A204.1 (cell line): Measurements from ENCODE around the gene RXFP1.

Source experiments
- FAIRE-seq: peaks from 2 replicates; lab custom pipeline; 2012; peaks lifted over from hg19 to GRCh38; lab: Jason Lieb, UNC

The RXFP1 gene

DNA sequence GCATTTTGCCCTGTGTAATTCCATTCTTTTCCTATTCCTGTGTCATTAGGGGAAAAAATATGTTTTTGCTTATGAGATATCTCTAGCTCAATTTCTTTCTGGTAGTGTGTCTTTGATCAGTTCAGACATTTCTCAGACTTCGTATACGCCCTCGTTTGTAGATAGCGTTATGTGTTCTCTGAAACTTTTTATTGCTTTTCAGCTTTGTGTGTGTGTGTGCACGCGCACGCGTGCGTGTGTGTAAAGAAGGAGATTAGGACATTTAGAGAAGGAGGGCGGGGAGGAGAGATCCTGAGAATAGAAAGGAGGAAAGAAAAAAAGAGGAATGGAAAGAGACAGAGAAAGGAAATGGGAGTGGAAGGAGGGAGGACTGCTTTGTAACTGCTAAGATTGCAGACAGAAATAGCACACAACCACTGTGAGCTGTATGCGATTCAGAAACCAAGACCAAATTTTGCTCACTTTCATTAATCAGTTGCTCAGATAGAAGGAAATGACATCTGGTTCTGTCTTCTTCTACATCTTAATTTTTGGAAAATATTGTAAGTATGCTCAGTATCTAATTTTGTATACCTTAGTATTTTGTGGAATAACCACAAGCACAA, at the start of gene RXFP1:
TSS of gene RXFP1 (plus strand) at position 399 of the 605 bp plus-strand sequence. CDS start at position 494, 95 bp downstream.
- FAIRE-seq = no peak

DNA sequence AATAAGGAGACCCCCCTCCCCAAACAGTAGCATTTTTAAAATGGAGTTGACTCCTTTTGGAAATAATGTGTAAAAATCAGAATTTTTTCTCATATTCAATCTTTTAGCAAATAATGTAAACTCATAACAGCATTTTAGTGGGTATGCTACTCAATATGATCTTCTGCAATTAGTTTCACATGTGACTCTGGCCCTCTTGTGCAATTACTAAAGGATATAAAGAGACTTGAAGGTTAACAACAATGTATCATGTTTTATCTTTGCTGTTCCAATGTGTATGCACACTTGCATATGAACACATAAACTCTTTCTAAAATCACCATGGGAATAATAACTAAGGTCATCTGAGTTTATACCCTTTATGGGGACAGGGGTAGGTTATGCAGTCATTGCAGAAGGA, 39.9 kb upstream of the RXFP1 start:
- FAIRE-seq = no peak

DNA sequence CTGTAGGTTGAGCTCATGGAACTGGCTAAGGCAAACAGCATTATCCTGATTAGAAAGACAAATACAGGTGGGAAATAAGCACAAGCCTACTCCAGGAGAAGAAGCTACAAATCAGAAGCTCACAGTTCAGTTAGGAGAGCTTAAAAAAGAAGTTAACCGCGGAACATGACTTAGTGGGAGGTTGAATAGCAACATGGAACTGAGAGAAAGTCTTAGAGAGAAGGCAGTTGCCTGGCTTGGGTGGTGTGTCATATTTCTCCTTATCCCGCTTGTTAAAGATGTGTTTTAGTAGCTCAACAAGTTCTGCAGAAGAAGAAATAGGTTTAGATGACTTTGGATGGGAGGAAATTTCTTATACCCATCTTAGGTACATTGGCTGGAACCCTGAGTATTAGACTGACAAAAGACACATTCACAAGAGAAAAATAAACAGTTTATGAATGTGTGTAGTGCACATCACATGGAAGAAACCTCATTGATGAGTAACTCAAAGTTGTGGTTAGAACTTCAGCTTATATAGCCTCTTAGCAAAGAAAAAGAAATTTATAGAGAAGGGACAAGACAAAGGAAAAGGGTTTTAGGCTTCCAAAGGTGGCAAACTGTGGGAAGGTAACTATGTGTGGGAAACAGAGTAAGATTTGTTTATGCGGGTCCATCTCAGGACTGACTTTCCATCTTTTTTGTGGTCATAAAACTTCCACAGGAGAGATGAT, 37.4 kb upstream of the RXFP1 start:
- FAIRE-seq = no peak

DNA sequence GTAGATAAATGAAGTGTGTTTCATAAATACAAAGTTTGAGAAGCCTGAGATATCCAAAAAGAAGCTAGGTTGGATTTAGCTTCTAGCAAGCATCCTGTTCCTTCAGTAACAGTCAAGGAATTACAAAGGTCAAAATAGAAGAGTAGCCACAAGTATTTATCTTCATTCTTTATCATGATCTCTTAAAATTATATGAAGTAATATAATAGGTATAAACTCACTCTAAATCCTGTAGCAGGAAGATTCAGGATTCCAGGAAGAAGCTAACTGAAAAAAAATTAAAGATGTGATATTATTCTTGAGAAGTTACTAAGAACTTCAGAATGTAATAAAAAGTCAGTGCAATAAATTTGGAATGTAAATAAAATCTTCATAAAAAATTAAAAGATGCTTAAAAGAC, 31.1 kb upstream of the RXFP1 start:
- FAIRE-seq = no peak

DNA sequence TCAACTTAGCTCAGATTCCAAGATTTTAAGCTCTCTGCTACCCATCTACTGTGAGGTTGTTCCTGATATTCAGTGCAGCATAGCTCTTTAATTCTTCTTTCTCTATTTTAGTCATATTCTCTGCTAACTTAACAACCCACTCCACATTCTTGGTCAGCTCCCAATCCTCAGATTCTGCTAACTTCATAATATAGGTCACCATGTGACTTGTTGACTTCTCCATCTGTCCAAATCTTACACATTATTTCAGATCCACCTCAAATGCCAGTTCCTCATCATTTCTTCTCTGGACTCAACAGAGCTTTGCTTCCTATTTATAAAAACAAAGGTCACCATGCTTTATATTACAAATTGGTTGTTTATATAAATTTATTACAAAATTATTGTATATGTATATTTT, 29.3 kb upstream of the RXFP1 start:
- FAIRE-seq = no peak

DNA sequence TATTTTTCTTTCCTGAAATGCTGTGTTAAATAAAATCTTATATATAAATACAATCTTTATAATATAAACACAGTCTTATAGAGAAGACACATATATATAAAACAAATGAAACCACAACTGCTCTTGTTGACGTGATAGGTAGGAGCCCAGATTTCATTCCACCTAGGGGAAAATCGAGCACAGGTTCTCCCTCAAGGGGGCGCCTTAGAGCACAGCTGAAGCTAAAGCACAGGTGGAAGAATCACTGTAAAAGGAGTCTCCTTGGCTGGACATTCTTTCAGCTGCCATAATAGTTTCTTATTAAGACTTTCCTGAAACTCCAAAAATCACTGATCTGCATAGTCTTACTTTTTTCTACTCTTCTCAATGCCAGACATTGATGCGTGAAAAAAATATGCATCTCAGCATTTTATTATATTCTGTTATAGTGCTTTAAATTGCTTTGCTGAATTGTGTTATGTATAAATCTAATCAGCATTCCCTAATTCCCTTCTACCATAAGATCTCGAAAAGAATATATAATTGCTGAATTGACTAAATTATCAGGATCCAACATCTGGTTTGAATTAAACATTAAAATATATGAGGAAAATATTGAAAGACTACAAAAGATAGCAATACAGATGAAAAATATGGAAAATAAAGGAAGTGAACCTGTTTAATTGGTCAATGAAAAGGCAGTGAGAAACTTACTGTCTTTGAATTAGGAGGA, 25.5 kb upstream of the RXFP1 start:
- no peak for FAIRE-seq

DNA sequence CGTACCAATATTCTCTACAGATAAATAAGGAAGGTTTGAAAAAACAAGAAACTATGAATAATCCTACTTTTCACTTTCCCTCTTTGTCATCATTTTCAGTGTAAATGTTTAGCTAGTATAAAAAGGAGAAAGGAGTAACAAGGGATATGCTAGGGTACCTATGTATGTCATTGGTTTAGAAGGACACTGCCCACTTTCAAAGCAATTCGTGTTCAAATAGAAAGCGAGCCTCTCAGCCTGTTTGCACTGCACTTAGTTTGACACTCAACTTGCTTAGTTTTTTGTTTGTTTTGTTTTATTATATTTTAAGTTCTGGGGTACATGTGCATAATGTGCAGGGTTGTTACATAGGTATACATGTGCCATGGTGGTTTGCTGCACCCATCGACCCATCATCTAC, 21.6 kb upstream of the RXFP1 start:
- no peak for FAIRE-seq

DNA sequence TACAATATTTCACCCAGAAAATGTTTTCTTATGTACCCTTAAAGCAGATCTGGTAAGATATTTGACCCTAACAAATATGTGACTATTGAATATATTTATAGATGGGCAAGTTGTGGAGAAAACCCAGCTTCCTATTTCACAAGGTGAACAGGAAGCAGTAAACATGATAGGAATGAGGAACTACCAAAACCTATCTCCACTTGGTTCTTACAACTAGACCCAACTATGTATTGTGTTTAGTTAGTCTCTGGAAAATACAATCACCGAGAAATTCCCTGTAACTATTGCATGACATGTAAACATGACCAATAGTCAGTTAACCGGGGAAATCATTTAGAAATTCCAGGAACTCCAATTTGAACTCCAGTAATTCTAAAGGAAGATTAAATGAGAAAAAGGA, 8.4 kb upstream of the RXFP1 start:
- no peak for FAIRE-seq

DNA sequence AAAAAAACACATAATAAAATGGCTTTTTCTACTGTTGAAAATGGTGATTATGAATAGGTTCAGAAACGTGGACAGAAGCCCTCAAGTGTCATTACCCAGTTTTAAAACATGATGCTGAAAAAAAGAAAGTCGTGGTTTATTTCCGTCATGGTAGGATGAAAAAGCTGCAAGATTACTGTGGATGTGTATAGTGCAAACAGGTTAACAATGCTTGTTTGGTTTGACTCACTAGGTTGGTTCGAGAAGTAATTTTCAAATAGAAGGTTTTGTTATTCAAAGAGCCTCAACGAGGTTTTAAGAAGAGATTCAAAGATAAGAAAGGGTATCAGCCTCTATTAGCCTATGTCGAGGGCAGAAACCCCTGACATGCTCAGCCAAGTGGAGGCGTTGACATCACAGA, 2.5 kb upstream of the RXFP1 start:
- FAIRE-seq = no peak

DNA sequence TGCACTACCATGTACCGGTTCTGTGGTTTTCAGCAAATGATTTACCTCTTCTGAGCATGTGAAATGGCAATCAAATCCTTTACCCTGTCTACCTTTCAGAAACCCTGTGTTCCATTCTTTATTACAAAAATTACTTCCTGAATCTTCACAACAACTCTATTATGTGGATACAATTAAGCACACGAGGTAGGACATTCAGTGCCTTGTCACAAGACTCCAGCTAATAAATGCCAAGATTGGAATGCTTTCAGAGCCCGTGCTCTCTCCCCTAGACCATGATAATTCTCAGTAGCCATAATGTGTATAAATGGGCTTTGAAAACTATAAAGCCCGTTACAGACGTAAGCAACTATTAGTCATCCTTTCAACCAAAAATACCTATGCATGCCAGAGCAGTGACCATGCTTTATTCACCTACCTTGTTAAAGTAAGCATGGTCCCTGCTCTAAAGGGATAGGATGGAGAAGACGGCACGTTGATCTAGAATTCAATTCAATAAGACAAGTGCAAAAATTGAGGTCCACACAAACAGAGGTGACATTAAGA, 2.4 kb downstream of the RXFP1 start:
- FAIRE-seq = no peak

DNA sequence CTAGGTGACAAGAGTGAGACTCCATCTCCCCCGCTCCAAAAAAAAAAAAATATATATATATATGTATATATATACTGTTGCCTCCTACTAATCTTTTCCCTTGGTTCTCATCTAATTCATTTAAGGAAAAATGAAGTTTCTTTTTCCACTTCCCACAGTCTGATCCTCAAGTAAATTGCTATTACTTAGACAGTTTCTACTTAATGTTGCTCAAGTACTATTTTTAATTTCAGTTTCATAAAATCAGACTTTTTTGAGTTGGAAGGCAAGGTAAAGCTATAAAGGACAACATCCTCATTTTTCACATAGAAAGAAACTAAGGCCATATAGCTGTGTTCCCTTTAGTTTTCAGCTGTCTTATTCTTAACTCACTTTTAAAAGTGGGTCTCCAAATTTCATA, 5.8 kb downstream of the RXFP1 start:
- no peak for FAIRE-seq

DNA sequence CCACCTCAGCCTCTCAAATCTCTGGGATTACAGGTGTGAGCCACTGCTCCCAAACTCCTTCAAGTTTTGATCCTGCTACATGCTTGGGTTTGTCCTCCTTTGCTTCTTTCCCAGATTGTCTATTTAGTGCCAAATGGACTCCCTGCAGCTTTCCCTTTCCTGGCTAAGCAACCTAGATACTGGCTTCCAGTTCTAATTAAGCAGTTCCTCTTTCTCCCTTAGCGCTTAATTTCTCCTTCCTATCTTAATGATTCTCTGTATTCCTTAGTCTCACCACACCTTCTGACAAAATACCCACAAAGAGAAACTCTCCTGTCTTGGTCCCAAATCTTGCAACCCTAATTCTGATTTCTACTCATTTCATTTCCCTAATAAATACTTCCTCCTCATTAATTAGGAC, 7.8 kb downstream of the RXFP1 start:
- FAIRE-seq = no peak

DNA sequence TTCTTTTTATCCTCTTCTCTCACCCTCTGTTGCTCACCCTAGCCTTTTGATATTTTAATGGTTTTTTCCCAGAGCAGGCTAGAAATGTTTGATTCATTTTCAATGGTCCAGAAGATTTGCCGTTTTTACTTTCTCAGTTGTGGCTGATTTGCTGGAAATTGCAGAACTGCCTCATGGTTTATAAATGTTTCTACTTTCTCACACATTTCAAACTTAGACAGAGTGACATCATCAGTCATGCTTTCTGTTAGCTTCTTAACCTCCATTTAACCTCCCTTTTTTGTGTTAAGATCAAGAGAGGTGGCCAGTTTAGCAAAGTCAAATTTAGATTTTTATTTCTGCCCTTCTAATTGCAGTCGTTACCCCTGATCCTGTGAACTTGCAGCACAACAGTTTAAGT, 8.7 kb downstream of the RXFP1 start:
- FAIRE-seq = no peak

DNA sequence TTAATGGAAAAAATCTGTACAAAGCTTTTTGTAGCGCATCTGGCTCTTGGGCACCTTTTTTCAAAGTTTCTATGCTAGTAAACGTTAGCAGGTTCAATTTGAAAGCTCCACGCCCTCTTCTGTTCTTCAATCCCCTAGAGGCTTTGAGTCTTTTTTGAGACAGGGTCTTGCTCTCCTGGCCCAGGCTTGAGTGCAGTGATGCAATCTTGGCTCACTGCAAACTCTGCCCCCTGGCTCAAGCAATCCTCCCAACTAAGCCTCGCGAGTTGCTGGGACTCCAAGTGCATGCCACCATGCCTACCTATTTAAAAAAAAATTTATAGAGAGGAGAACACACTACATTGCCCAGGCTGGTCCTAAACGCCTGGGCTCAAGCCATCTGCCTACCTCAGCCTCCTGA, 9.2 kb downstream of the RXFP1 start:
- no peak for FAIRE-seq

DNA sequence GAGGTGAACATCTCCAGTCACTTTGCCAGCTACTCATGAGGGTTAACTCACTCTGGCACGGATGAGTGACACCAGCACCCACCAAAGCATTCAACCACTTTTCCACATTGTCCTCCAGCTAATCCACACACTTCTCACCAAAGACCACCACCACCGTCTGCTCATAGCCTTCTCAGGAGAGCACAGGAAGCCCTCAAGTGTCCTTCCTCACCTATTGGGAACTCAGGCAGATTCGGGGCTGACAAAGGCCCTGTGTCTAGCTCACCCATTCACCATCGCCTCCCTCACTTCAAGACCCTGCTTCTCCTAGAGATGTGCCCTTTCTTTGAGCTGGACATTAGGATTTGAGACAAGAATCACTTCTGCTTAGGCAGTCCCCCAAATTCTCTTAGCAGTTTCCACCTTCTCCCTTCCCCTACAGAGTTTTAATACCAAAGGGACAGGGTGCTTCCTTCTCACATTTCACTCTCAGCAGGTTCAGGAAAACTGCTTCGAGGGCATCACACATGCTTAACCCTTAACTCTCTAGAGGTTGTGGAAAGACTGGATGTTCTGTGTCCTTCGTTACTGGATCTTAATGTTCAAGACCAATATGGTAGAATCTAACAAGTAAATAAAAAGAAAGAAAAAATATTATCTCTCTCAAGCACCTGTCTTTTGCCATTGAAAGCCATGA, 11.0 kb downstream of the RXFP1 start:
- FAIRE-seq = no peak

DNA sequence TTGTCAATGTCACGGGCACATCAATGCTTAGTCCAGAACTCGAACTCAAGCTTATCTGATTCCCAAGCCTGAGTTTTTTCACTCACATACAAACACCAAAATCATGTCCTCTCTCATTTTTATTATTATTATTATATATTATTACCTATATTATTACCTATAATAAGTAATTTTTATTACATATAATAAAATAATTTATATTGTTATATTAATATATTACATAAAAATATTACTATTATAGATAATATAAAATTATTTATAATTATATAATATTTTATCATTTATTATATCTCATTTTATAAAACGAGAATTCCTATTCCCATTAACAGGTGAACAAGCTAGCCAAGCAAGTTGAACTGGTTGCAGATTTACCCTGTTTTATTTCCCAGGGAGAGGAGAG, 13.0 kb downstream of the RXFP1 start:
- peak; percentile 96 for FAIRE-seq

DNA sequence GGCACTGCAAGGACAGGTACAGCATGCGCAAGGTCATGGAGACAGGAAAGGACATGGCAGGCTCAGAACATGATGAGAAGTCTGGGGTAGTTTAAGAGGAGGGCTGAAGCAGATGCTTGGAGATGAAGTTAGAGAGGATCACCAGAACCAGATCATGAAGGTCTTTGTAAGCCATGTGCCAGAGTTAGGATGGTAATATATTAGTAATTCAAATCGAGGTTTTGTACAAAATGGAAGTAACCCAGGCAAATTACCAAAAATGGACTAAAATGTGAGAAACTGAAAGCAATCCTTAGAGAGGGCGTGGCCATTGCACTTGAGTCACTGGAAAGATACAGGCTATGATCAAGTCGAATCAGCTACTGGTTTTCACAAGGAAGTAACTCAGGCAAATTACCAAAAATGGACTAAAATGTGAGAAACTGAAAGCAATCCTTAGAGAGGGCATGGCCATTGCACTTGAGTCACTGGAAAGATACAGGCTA, 13.5 kb downstream of the RXFP1 start:
- no peak for FAIRE-seq

DNA sequence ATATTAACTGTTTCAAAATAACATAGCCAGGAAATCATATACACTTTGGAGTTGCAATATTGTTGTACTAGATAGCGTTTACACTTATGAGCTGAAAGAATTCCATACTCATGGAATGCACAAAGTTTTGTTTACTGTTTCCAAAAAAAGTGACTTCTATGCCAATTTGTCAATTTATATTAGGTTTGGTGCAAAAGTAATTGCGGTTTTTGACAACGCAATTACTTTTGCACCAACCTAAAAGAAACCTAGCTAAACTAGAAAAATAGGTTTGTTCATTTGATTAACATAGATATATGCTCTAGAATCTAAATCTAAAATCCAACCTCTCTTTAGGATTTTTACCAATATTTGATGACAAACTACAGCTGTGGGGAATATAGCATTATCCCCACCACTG, 15.2 kb downstream of the RXFP1 start:
- FAIRE-seq = no peak

DNA sequence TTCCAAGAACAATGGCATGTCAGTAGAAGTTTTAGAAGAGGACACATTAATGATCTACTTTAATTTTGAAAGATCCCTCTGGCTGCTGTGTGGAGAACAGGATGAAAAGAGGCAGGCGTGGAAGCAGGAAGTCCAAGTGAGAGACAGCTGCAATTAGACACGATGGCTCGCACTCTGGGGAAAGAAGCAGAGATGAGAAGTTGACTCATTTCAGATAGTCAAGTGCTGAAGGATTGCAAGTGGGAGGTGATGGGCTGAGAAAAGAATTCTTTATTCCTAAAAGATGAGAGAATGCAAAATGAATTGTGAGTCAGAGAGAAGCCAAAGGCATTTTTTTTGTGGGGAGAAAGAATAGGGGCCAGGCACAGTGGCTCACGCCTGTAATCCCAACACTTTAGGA, 16.5 kb downstream of the RXFP1 start:
- FAIRE-seq = no peak

DNA sequence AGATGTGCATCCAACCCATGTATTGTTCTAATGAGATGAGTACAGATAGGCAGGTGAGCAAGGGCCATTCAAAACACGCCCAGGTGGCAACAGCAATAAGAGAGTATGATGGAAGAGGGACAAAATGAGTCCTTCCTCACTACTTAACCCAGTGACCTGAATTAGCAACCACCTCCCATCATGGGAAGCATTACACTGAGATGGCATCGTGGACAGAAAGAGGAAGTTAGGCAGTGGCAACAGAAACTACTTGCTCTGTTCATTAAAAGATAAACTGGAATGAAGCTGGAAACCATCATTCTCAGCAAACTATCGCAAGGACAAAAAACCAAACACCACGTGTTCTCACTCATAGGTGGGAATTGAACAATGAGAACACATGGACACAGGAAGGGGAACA, 17.2 kb downstream of the RXFP1 start:
- FAIRE-seq = no peak

DNA sequence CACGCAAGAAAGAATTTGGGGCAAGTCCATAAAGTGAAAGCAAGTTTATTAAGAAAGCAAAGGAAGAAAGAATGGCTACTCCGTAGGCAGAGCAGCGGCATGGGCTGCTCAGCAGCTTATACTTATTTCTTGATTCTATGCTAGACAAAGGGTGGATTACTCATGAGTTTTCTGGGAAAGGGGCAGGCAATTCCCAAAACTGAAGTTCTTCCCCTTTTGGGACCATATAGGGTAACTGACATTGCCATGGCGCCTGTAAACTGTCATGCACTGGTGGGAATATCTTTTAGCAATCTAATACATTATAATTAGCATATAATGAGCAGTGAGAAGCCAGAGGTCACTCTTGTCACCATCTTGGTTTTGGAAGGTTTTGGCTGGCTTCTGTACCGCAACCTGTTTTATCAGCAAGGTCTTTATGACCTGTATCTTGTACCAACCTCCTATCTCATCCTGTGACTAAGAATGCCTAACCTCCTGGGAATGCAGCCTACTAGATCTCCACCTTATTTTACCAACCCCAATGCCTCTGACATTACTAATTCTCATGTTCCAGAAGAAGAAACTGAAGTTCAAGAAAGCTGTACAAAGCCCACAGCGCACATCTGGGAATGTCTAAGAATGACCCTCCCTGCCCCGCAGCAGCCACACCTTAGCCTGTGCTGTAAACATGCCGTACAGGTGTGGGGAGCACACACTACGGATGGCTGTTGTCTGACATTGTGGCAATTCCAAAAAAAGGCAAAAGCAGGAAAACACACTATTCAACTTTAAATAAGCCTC, 18.6 kb downstream of the RXFP1 start:
- no peak for FAIRE-seq

DNA sequence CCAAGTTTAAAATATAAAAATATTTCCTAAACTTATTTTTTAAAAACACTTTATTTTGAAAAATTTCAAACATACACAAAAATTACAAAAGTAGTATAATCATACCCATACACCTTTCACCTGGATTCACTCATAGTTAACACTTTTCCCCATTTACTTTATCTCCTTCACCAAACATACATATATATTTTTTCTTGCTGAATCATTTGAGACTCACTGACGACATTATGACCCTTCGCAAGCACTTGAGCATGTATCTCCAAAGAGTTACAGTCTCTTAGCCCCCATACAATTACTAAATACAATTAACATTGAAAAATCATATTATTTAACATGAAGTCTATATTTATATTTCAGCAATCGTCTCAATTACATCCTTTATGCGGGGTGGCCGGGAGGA, 19.8 kb downstream of the RXFP1 start:
- FAIRE-seq = no peak
